COLO668 (cell line): ENCODE measurements around the gene TNFRSF14.
A peak's percentile ranks its signal among the peaks of the same experiment; 100 is the strongest.
"Not testable (repeated sequence)": the region's sequence is repeated elsewhere in the genome, so short reads cannot be mapped to it uniquely, and the experiment has no call there.

Experiments used
- DNase-seq: peaks from one replicate; lab custom pipeline; 2025; ENCODE audit not compliant: unreplicated experiment; lab: John Stamatoyannopoulos, UW

The TNFRSF14 gene

GRCh38 chr1:2537784-2538115, 18.4 kb upstream of the TNFRSF14 start:
- DNase-seq, result peak; percentile 70

GRCh38 chr1:2538376-2538775, 17.8 kb upstream of the TNFRSF14 start:
- DNase-seq, result no peak

- DNase-seq, result no peak
Measured at GRCh38 chr1:2538872-2539271, 17.3 kb upstream of the TNFRSF14 start.

- peak; percentile 56 for DNase-seq
Measured at GRCh38 chr1:2539312-2539907, 16.8 kb upstream of the TNFRSF14 start.

GRCh38 chr1:2540816-2541492, 15.2 kb upstream of the TNFRSF14 start:
- no peak for DNase-seq

GRCh38 chr1:2541619-2542245, 14.4 kb upstream of the TNFRSF14 start:
- DNase-seq, result peak; percentile 99

- DNase-seq, result peak; percentile 30
Measured at GRCh38 chr1:2542246-2542915, 13.8 kb upstream of the TNFRSF14 start.

GRCh38 chr1:2543543-2544092, 12.6 kb upstream of the TNFRSF14 start:
- peak; percentile 91 for DNase-seq

- DNase-seq, result no peak
Measured at GRCh38 chr1:2544093-2544874, 11.9 kb upstream of the TNFRSF14 start.

GRCh38 chr1:2544875-2545640, 11.1 kb upstream of the TNFRSF14 start:
- DNase-seq, result peak; percentile 83

GRCh38 chr1:2545754-2546514, 10.2 kb upstream of the TNFRSF14 start:
- peak; percentile 98 for DNase-seq

GRCh38 chr1:2546515-2547209, 9.5 kb upstream of the TNFRSF14 start:
- peak; percentile 97 for DNase-seq

- DNase-seq, result peak; percentile 90
Measured at GRCh38 chr1:2547210-2548067, 8.7 kb upstream of the TNFRSF14 start.

- DNase-seq, result peak; percentile 98
Measured at GRCh38 chr1:2548068-2548589, 8.0 kb upstream of the TNFRSF14 start.

- not testable (repeated sequence) for DNase-seq
Measured at GRCh38 chr1:2549367-2550029, 6.7 kb upstream of the TNFRSF14 start.

GRCh38 chr1:2550309-2550861, 5.8 kb upstream of the TNFRSF14 start:
- DNase-seq, result not testable (repeated sequence)

- DNase-seq, result not testable (repeated sequence)
Measured at GRCh38 chr1:2551544-2551943, 4.6 kb upstream of the TNFRSF14 start.
